ENCODE measurements around the gene NCKAP5. TPM values are rescaled to one million over a fixed set of nuclear protein-coding genes. Genes with fewer than 3 reads are reported as not detected.

Gene NCKAP5
- total and polyA plus RNA-seq, 2 donors (not counting 1 experiment from before 2014, with no cell fraction given): not detected

DNA sequence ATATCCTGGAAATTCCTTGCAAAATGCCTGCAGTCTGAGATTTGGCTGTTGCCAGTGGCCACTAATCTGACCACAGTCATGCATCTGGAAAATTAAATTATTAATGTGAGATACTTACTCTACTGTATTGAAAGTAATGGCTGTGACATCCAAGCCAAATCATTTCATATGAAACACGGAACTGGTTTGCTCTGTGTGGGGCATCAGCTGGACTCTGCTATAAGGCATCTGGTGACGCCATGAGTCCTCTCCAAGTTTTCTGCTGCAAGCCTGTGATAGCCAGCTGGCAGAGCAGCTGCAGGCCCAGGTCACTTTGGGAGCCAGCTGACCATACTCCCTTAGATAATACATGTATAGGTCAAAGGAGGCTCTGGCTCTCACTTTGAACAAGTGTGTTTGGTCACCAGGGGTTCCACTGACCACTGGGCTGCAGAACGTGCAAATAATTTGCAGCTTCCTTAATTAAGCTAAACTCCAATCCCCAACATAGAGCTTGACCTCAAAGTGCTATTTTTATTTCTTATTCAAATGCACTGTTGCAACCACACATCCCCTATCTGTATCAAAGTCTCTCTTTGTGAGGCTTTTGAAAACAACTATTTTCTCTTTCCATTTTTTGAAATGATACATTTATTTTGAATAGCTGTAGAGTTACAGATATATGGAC, 152.9 kb downstream of the NCKAP5 start:
- ATAC-seq (ENCODE audit: low read depth): no peak
- Mint-ChIP-seq H3K27ac (no peak overlapping the region), H3K9me3 (ENCODE audit: insufficient read depth) (no peaks in the 10 kb centered on the region), H3K4me3 (no peak overlapping the region), H3K4me1 (no peaks in the 10 kb centered on the region), H3K27me3 (no peaks in the 10 kb centered on the region)
- POLR2A ChIA-PET: no interaction called here
- DNase-seq: no peak
- H3K4me3 ChIP-seq (ENCODE audit: control extremely low read depth in 1 of 5, extremely low read depth in 1 of 5, insufficient read depth in 1 of 5, low read depth in 2 of 5, low read length in 4 of 5): no peak overlapping the region
- no peak overlapping the region for H3K4me2 ChIP-seq (replicated peaks; ENCODE audit: low read depth, low read length, poor library complexity, severe bottlenecking)
- WGBS (ENCODE audit: insufficient coverage): 82% methylated on average over 3 of the region's 3 CpGs
- CTCF ChIA-PET: no interaction called here
- H3K36me3 ChIP-seq (replicated peaks in 1 of 2; ENCODE audit: control extremely low read depth in 1 of 2, control insufficient read depth in 1 of 2, extremely low read depth in 1 of 2, insufficient read depth in 2 of 2, low read length in 1 of 2): no peaks in the 10 kb centered on the region
- H3K79me2 ChIP-seq (ENCODE audit: control insufficient read depth, insufficient read depth, low read length): no peaks in the 10 kb centered on the region
- H2AFZ ChIP-seq (ENCODE audit: insufficient read depth, low read depth, low read length, poor library complexity, severe bottlenecking): no peak overlapping the region
- H3K9me3 ChIP-seq (ENCODE audit: control extremely low read depth in 1 of 3, control insufficient read depth in 2 of 3, insufficient read depth in 1 of 3, low read length in 2 of 3): no peaks in the 10 kb centered on the region
- intact Hi-C loops (cut with micrococcal nuclease): no loop called here
- no peak overlapping the region for H3K27ac ChIP-seq (ENCODE audit: low read length in 2 of 2)
- no peaks in the 10 kb centered on the region for H3K27me3 ChIP-seq (replicated peaks in 1 of 4; ENCODE audit: control extremely low read depth in 1 of 4, control insufficient read depth in 3 of 4, insufficient read depth in 4 of 4, low read length in 3 of 4)
- TF ChIP-seq EZH2 (IDR thresholded peaks at IDR 0.05; ENCODE audit: borderline replicate concordance, insufficient read depth, low read depth, low read length, poor library complexity, severe bottlenecking): no peak
- TF ChIP-seq, protein P1, sequence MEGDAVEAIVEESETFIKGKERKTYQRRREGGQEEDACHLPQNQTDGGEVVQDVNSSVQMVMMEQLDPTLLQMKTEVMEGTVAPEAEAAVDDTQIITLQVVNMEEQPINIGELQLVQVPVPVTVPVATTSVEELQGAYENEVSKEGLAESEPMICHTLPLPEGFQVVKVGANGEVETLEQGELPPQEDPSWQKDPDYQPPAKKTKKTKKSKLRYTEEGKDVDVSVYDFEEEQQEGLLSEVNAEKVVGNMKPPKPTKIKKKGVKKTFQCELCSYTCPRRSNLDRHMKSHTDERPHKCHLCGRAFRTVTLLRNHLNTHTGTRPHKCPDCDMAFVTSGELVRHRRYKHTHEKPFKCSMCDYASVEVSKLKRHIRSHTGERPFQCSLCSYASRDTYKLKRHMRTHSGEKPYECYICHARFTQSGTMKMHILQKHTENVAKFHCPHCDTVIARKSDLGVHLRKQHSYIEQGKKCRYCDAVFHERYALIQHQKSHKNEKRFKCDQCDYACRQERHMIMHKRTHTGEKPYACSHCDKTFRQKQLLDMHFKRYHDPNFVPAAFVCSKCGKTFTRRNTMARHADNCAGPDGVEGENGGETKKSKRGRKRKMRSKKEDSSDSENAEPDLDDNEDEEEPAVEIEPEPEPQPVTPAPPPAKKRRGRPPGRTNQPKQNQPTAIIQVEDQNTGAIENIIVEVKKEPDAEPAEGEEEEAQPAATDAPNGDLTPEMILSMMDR (IDR thresholded peaks at IDR 0.05): no peak
- H4K20me1 ChIP-seq (ENCODE audit: control insufficient read depth, insufficient read depth, low read length, poor library complexity, severe bottlenecking): no peaks in the 10 kb centered on the region
- no peak overlapping the region for H3K9ac ChIP-seq (ENCODE audit: low read length)
- no peaks in the 10 kb centered on the region for H3K4me1 ChIP-seq (ENCODE audit: control insufficient read depth in 2 of 2, insufficient read depth in 2 of 2, low read length in 2 of 2)

DNA sequence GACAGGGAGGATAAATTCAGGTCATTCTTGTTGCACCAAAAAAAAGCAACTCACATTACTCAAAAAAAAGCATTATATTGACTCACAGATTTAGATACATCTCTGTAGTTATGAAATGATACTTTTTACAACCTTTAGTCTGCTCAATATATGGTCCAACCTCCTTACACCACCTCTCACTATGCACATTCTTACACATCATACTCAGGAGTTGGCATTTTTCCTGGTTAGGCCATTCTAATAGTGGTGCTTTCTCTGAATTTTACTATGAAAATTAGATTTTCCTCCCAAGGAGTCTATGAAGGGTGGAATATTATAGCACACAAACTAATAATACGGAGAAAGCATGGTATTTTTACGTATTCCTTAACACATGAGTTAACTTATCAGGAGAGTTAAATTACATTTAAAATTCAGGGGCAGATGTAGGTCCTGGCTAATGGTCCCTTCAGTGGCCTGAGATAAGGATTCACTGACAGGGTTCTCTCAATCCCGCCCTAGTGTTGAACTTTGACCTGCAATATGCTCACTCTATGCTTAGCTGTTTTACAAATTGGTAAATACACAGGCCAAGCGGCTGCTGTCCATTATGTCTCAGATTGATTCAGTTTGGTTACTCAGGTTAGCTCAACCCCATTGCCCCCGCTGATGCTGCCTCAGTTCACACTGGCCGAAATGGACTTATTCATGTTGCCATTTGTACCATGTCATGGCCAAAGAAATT, 153.6 kb downstream of the NCKAP5 start:
- ChIA-PET CTCF (no interaction called here), POLR2A (no interaction called here)
- Histone ChIP-seq H3K4me2 (replicated peaks; ENCODE audit: low read depth, low read length, poor library complexity, severe bottlenecking) (no peak overlapping the region), H3K4me1 (ENCODE audit: control insufficient read depth in 2 of 2, insufficient read depth in 2 of 2, low read length in 2 of 2) (no peaks in the 10 kb centered on the region), H3K4me3 (ENCODE audit: control extremely low read depth in 1 of 5, extremely low read depth in 1 of 5, insufficient read depth in 1 of 5, low read depth in 2 of 5, low read length in 4 of 5) (no peak overlapping the region), H3K27me3 (replicated peaks in 1 of 4; ENCODE audit: control extremely low read depth in 1 of 4, control insufficient read depth in 3 of 4, insufficient read depth in 4 of 4, low read length in 3 of 4) (no peaks in the 10 kb centered on the region), H3K27ac (ENCODE audit: low read length in 2 of 2) (no peak overlapping the region), H3K9me3 (ENCODE audit: control extremely low read depth in 1 of 3, control insufficient read depth in 2 of 3, insufficient read depth in 1 of 3, low read length in 2 of 3) (no peaks in the 10 kb centered on the region), H4K20me1 (ENCODE audit: control insufficient read depth, insufficient read depth, low read length, poor library complexity, severe bottlenecking) (no peaks in the 10 kb centered on the region), H3K79me2 (ENCODE audit: control insufficient read depth, insufficient read depth, low read length) (no peaks in the 10 kb centered on the region), H2AFZ (ENCODE audit: insufficient read depth, low read depth, low read length, poor library complexity, severe bottlenecking) (no peak overlapping the region), H3K9ac (ENCODE audit: low read length) (no peak overlapping the region), H3K36me3 (replicated peaks in 1 of 2; ENCODE audit: control extremely low read depth in 1 of 2, control insufficient read depth in 1 of 2, extremely low read depth in 1 of 2, insufficient read depth in 2 of 2, low read length in 1 of 2) (no peaks in the 10 kb centered on the region)
- ATAC-seq (ENCODE audit: low read depth): no peak
- Mint-ChIP-seq H3K27ac (no peak overlapping the region), H3K4me1 (no peaks in the 10 kb centered on the region), H3K27me3 (peaks cover 3% of the 10 kb centered on the region), H3K4me3 (no peak overlapping the region), H3K9me3 (ENCODE audit: insufficient read depth) (no peaks in the 10 kb centered on the region)
- intact Hi-C loops (cut with micrococcal nuclease): no loop called here
- whole genome bisulfite sequencing (ENCODE audit: insufficient coverage): 92% methylated on average over 4 of the region's 6 CpGs
- DNase-seq: no peak
- TF ChIP-seq EZH2 (IDR thresholded peaks at IDR 0.05; ENCODE audit: borderline replicate concordance, insufficient read depth, low read depth, low read length, poor library complexity, severe bottlenecking): no peak
- TF ChIP-seq, protein P1 (IDR thresholded peaks at IDR 0.05): no peak
